Measurements from ENCODE around the gene OR56A1. TPM values are rescaled to one million over a fixed set of nuclear protein-coding genes. Genes with fewer than 3 reads are reported as not detected.
A peak's percentile ranks its signal among the peaks of the same experiment; 100 is the strongest.
"Not testable (repeated sequence)": the region's sequence is repeated elsewhere in the genome, so short reads cannot be mapped to it uniquely, and the experiment has no call there.

Gene OR56A1, protein sequence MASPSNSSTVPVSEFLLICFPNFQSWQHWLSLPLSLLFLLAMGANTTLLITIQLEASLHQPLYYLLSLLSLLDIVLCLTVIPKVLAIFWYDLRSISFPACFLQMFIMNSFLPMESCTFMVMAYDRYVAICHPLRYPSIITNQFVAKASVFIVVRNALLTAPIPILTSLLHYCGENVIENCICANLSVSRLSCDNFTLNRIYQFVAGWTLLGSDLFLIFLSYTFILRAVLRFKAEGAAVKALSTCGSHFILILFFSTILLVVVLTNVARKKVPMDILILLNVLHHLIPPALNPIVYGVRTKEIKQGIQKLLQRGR
- total RNA-seq: not detected in 2 replicates

DNA sequence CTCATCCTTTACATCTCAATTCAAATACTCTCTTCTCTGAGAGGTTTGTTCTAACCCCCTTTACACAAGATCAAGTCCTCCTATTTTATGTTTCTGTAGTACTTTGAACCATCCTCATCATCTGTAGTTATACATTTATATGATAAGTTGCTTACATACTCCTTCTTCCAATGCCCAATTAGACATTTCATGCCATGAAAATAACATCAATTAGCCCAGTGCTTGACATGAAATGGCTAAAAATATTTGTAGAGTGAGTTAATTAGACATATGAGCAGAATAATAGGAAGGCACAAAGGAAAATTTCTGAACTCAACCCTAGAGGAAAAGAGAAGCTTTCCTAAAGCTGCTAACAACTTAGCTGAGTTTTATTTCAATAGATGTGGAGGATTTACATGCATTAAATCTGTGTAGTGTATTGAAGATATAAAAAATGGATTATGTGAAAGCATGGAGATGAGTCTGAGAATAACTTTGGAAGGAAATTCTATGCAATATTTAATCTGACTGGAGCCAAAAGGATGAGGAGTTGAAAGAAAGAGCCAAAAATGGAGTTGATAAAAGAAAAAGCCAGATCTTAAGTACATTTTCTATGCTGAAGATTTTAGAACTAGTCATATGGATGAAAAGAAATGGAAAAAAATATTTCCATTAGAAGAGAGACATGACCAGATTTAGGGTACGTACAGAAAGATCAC lies at the start of gene OR56A1:
OR56A1 (minus strand) TSS at position 51 of the 698 bp plus-strand sequence. CDS start 3,066 bp downstream, outside the sequence.
- DNase-seq (ENCODE audit: low read depth): no peak

DNA sequence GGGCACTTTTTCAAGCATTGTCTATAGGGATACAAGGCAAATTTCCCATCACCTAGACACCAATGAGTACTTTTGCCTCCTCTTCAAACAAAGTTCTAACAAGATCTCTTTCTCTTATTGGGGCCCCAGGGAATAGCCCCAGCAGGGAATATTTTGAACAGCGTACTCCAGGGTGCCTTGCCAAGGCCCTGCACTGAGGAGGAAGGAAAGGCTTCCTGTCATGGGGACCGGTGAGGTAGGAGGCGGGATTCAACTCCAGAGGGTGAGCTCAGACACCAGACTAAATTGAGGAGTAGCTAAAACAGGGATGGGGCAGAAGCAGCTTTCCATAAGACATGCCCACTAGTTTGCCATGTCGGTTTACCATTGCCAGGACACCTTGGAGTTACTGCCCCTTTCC lies 48.9 kb upstream of the OR56A1 start:
- DNase-seq (ENCODE audit: low read depth): no peak

DNA sequence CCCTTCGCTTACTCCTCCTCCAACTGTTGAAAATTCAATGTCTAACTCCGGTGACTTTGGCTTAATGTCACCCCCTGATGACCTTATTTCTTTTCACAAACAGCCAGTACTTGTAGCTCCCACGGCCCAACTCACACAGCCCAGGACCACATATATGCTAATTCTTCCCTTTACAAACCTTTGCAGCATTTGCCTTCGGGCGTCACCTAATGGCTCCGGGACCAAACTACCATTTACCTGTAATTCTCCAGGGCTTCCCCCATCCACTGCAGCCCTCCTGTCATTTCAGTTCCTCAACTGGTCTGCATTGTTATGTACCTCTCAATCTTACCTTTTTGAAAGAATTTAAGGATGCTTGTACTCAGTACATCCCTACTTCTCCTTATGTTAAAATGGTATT lies 47.2 kb upstream of the OR56A1 start:
- DNase-seq (ENCODE audit: low read depth): no peak

DNA sequence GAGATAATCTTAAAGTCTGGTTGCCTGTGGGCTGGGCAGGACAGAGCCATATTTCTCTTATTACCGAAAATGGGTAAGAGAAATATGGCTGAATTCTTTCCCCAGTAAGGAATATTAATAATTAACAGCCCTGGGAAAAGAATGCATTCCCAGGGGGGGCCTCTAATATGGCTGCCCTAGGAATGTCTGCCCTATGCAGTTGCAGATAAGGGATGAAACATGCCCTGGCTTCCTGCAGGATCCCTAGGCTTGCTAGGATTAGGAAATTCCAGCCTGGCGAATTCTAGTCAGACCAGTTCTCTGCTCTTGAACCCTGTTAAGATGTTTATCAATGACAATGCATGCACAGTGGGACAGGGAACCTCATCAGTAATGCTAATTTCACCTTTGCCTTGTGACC lies 45.9 kb upstream of the OR56A1 start:
- not testable (repeated sequence) for DNase-seq (ENCODE audit: low read depth)

DNA sequence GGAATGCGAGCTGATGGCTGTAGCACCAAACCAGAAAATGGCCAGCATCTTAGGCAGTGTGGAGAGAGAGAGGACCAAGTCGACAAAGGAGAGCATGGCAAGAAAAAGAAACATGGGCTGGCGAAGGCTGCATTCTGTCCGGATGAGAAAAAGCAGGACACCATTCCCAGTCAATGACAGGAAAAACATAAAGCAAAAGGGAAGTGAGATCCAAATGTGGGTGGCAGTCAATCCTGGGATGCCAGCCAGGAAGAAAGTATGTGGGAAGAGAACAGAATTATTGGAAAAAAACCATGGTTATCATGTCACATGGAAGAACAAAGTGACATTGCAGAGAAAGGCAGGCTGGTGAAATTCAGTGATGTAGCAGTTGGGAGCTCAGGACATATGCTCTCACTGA lies 36.9 kb upstream of the OR56A1 start:
- DNase-seq (ENCODE audit: low read depth): no peak

DNA sequence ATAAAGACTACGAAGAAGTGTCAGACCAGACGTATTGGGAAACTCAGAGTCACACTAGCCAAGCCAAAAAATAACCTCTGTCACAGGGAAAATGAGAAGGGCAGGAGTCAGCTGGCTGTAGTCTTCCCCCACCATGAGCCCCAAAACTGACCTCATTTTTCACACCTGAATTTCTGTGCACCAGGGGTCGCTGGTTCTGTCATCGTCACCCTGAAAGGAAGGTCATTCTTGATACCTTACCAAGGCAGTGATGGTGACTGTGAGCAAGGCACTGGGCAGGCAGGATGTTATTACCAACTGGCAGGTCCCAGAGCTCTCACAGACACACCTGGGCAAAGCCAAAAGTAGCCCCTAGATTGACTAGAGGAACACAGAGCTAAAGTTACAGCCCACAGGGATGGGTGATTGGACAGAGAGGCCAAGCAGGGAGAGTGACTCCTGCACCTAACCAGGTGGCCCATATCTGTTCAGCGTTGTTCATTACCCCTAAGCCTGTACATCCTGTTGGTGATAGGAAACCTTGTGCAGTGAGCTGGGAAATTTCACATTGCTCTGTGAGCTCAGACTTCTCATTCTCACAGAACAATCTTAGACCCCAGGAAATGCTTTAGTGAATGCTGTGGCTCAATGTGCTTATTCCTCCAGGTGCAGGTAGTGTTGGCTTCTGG lies 32.3 kb upstream of the OR56A1 start:
- DNase-seq (ENCODE audit: low read depth): no peak

DNA sequence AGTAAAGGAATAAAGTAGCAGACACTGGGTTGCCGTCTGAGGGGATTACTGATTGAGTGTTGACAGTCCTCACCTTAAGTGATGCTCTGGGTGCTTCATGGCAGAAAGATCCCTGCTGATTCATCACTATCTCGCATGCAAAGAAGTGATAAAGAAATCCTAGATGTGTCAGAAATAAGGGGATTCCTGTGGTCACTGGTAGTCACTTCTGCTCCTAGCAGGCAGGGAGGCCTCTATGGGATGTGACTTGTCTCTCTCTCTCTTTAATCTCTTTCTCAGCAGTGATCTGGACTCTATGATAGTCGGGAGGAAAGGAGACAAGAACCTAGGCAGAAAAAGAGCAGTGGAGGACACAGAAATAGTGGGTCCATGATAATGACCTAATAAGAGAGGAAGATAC lies 30.9 kb upstream of the OR56A1 start:
- no peak for DNase-seq (ENCODE audit: low read depth)

DNA sequence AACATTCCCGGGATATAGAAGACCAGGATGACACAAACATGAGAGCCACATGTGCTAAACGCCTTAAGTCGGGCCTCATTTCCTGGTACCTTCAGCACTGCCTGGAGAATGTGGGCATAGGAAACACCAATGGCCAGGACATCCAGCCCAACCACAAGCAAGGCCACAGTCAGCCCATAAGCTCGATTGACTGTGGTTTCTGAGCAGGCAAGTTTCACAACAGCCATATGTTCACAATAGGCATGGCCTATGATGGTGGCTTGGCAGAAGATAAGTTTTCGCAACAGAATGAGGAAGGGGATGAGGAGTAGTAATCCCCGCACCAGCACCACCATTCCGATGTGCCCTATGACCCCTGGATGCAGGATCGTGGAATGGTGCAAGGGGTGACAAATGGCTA lies 26.9 kb upstream of the OR56A1 start:
- DNase-seq (ENCODE audit: low read depth): no peak

DNA sequence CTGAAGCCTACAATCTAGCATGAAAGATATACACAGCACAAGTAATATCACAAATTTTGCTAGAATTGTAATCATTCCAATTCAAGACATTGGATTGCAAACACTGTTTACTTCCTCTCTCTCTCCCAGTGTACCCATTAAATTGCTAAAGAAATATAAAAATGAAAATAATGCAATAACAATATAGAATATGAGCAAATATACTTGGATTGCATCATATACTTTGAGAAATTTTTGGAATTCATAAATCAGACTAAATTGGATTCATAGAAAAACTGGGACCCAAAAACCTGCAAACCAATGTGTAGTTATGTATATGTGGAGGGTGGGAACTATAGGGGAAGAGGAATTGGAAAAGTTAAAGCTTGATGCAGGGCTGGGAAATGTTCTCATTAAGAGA lies 25.0 kb upstream of the OR56A1 start:
- DNase-seq (ENCODE audit: low read depth): no peak

DNA sequence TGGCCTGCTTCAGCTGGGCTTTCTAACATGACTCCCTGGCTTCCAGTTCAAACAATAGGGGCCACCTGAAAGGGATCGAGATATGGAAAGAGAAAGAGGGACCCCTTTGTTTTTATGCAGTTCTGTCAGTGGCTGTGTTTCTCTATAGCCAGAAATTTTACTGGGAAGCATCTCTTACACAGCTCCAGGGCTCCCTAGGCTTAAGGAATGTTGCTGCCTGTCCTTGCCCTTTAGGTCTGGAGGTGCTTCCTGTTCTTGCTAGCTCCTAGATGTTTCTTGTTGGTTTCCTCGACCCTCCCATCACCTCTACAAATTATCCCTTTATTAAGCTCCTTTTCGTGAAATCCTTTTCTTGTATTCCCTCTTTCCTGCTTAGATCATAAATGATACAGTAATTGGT lies 21.8 kb upstream of the OR56A1 start:
- no peak for DNase-seq (ENCODE audit: low read depth)

DNA sequence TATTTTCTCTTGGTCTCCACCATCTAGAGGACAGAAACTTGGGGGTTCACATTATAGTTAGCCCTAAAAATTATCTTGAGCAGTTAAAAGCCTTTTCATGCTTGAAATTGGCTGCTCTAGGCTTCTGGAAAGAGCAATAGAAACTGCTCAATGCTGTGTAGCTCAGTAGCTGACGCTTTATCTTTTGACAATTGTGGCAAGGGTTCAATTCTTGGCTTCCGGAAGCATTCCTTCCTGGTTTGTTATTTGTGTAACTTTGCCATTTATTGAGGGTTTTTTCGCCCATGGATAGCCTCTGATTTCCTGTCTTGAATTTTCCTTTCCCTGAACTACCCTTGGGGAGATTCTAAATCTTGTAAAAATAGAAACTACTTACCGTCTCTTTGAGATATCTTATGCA lies 10.3 kb upstream of the OR56A1 start:
- no peak for DNase-seq (ENCODE audit: low read depth)

DNA sequence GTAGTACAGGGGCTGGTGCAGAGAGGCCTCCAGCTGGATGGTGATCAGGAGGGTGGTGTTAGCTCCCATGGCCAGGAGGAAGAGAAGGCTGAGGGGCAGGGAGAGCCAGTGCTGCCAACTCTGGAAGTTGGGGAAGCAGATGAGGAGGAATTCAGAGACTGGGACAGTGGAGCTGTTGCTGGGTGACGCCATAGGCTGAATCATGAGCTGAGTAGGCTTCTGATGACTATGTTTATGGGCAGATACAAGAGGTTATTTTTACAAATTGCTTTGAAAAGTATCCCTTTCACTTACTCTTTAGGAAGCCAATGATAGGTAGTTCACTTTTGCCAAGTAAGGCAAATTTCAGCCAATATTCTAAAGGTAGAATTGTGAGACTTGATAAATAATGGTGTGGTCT lies 3.1 kb downstream of the OR56A1 start:
- no peak for DNase-seq (ENCODE audit: low read depth)

DNA sequence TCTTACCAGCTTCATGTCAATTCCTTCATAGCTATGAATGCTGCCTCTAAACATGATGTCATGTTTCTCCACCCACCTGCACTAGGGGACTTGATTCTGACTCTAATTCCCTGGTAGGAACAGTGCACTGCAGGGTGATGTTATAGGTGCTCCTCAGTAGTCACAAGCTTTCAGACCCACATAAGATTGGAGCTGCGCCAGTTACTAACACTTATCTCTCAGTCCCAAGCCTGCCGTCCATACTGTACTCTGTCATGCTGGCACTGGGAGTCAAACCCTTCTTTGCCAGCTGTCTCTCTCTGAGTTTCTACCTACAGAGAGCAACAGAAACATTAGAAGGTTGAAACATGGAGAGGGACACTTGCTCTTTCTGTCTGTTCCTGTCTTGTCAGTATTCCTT lies 5.5 kb downstream of the OR56A1 start:
- DNase-seq (ENCODE audit: low read depth): no peak

DNA sequence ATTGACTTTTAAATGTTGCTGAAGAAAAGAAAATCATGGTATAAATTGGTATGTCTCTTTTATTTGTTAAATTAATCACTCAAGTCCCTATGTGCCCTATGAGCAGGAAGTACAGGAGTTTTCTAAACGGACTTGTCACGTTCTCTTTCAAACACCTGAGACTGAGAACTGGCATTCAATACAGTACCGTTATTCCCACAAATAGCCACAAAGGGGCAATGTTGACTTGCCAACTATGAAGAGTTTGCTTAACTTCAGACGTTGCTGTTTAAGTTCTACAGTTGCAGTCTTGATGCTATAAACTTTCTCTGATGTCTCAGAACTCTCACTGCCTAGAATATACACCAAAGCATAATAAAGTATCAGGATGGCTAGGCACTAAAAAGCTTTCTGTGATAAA lies 7.6 kb downstream of the OR56A1 start:
- peak; percentile 64 for DNase-seq (ENCODE audit: low read depth)

DNA sequence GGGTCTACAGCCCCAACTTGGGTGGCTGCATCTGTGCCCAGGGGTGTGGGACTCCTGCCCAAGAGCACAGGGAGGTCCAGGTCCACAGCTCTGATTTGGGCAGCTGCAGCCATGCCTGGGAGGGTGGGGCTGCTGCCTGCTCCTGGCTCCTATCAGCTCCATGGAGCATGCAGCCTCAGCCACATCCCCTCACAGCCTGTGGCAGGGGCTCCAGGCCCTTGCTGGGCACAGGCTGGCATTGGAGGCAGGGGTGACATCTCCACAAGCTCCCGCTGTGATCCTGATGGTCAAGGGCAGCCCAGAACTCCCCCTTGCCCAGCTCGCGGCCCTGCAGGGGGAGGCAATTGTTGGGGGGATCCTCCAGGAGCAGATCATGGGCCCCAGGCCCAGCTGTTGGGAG lies 17.5 kb downstream of the OR56A1 start:
- DNase-seq (ENCODE audit: low read depth): no peak

DNA sequence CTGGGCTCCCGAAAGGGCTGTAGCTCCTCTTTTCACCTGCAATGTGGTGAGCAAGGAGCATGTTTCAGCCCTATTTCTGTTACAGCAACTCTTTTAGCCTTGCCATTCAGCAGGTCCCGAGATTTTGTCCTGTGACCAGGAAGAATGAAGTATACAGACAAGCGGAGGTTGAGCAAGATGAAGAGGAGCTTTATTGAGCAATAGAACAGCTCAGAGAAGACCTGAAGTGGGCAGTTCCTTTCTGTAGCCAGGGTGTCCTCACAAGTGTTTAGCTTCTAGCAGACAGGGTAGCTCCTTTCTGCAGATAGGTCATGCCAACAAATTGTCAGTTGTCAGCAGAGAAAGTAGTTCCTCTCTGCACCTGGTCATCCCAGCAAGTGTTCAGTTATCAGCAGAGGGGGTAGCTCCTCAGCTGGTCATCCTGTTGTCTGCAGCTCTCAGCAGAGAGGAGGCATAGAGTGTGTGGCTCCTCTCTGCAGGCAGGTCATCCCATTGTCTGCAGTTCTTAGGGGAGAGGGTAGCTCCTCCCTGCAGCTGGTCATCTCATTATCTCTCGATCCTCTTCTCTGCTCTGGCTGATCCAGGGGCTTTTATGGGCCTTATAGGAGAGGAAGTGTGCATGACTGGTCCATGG lies 18.4 kb downstream of the OR56A1 start:
- no peak for DNase-seq (ENCODE audit: low read depth)

DNA sequence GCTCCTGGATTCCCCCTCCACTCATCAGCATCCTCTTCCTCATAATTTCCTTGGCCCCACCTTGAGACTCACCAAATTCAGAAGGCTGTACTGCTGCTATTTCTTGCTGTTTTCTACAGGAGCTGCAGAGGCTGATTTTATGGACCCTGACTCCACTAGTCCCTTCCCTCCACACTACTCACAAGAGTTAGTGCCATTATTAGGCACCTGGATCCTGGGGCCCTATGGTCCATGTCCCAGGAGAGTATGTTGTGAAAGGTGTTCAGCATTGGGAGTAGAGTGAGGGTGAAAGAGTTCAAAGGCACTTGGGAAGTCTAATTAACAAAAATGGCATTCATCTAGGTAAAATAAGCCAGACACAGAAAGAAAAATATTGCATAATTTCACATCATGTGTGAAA lies 23.7 kb downstream of the OR56A1 start, which contains the start of gene OR56A4:
OR56A4 (minus strand) TSS at position 101 of the 400 bp plus-strand sequence. CDS start 3,954 bp downstream, outside the sequence.
- no peak for DNase-seq (ENCODE audit: low read depth)

DNA sequence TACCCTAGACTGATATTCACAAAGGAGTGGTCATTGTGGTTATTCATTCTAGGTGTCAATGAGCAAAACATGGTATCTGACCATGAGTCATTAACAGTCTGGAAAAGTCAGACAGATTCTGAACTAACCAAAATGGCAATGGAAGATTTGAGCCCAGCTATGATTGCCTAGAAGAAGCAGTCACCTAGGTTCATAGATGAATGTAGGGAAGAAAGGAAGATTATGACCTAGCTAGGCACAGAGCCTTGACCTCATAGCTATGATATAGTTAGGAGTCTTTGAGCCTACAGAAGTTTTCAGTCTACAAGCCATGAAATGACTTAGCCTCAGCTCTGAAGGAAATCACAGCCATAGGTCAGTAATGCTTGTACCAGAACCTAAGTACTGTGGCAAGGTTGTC lies 24.2 kb downstream of the OR56A1 start:
- DNase-seq (ENCODE audit: low read depth): no peak

DNA sequence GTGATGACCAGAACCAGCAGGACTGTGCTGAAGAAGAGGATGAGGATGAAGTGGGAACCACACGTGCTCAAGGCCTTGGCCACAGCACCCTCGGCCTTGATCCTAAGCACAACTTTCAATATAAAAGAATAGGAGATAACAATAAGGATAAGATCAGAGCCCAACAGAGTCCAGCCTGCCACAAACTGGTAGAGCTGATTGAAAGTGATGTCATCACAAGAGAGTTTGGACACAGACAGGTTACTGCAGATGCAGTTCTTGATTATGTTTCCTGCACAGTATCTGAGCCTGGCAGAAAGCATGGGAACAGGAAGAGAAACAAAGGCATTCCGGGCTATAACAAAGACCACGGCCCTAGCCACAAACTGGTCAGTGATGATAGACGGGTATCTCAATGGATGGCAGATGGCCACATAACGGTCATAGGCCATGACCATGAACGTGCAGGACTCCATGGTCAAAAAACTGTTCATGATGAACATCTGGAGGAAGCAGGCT lies 28.3 kb downstream of the OR56A1 start:
- no peak for DNase-seq (ENCODE audit: low read depth)

DNA sequence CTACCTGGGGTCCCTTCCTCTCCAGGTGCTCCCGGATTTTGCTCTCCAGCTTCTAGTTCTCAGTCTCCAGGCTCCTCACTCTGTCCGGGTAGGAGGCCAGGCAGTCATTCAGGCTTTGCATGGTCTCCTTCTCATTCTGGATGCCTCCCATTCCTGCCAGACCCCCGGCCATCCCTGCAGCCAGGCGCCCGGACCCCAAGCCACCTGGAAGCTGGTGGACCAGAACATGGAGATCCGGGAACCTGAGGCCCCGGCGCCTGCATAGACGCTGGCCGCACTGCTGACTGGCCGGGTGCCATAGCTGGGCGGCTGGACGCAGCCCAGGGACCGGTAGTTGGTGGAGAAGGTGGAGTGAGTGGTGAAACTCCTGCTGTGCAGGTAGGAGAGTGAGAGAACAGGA lies 35.8 kb downstream of the OR56A1 start:
- DNase-seq (ENCODE audit: low read depth): no peak

DNA sequence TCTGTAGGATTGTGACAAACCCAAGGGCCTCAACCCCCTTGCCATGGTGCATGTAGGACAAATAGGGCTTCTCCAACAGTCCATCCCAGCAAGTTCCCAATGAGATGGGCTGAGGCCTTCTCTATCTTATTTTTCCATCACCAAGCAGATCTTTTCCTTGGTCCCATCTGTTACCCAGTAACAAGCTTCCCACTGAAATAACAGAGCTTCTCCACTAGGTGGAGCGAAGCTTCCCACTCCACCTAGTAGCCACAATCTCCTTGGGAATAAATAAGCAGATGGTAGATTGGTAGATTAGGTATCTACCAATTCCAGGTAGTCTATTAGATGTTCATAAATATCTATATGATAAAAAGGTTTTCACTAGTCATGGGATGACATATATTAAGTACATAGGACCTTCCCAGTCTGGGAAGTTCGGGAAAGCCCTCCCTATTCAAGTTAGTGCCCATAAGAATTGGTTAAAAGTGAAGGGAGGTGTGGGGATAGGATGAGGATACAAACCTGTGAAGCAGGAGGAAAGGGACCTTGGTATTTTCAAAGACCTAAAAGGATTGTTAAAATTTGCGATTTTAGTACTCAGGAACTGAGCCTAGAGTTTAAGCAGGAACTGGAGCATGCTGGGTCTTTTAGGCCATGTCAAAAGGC lies 37.8 kb downstream of the OR56A1 start:
- DNase-seq (ENCODE audit: low read depth): peak; percentile 4

DNA sequence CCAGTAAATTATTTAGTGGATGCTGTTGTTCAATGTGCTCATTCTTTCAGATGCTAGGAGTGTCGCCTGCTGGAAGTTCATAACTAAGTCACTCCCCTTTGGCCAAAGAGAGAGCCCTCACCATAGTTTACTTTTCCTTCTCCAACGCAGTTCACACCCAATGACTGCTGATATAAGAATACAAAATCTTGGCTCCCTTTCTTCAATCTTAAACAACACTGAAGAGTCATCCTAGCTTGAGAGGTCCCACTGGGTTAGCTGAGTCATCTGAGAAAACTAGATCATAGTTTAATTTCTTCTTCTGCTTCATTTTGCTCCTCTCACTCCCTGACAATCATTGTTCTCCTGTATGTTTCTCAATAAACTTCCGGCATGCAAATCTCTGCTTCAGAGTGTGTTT lies 38.4 kb downstream of the OR56A1 start:
- no peak for DNase-seq (ENCODE audit: low read depth)

Data from renal cortical epithelial cell (primary cell).